ENCODE measurements around the gene PRRG2.

GRCh38 chr19:49567861-49568441 lies 13.2 kb upstream of the PRRG2 start:
- TF ChIP-seq CTCF (conservative IDR thresholded peaks at IDR 0.05) (no peak), ZFX (IDR thresholded peaks at IDR 0.05) (no peak)
